ENCODE measurements around the gene CTIF.
"Not testable (repeated sequence)": the region's sequence is repeated elsewhere in the genome, so short reads cannot be mapped to it uniquely, and the experiment has no call there.

Gene CTIF

DNA sequence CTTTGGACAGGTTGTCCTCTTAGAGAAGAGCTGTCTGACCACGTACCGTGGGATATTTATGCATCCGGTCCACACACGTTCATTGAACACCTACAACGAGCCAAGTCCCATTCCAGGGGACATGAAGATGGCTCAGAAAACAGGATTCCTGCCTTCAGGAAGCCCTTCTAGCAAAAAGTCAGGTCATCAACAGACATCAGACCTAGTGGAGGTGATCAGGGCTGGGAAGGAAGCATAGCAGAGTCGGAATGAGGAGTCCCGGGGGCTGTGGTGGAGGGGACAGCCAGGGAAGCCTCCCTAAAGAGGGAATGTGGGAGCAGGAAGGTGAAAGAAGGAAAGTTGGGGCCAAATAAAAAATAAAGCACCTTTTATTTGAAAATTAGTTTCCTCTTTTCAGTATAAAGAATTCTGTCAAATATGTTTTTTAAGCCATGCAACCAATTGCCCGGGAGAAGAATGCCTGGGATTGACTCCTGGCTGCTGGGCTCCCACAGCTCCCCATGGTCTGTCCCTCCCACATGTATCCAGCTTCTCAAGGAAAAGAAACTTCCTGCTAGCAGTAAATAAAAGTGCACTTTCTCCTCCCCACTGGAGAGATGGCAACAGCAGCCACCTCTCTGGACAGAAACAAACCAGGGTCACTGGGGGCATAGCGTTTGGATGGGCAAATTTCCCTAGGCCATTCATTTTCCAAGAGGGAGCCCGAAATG lies 267.1 kb downstream of the CTIF start:
- DNase-seq = no peak

DNA sequence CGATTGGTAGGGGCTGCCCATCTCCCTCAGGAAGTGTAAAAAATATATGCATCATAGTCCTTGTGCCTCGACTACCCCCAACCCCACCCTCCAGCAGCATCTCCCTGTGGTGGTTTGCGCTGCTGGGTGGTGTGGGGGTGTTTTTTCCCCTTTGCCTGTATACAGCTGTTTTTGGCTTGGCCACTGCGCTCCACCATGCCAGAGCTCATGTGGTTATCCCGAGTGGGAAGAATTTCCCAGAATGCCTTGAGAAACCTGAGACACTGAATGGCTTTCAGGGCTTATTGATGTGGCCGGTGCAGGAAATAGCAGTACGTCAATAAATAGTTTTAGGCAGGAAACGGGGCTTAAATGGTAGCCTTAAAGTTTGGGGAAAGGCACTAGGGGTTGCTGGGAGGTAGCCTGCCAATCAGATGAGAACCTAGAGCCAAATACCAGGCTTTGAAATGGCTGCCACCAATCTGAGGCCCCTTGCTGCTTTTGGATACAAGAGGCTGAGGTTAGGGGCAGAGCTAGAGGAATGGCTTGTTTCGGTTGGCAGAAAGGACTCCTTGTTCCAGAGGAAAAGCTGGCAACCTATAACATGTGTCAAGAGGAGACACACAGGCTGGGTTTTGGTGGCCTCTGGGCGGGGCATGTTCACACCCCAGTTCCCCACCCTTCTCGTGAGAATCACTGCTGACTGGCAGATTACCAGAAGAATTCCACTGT lies 267.9 kb downstream of the CTIF start:
- no peak for DNase-seq

DNA sequence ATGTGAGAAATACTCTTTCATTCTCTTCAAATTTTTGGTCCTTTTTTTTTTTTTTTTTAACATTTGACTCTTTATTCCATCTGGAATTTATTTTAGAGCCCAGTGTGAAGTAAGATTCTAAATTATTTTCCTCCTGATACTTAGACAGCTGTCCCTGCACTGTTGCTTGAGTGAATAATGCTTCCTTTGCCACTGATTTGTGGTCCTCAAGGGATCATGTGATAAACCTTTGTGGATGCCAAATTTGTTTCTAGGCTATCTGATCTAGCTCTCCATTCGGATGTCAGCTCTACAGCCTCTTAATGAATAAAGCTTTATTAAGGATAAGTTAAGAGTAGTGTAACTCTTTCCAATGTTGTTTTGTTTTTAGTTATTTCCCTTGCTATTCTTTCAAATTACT lies 269.6 kb downstream of the CTIF start:
- no peak for DNase-seq

DNA sequence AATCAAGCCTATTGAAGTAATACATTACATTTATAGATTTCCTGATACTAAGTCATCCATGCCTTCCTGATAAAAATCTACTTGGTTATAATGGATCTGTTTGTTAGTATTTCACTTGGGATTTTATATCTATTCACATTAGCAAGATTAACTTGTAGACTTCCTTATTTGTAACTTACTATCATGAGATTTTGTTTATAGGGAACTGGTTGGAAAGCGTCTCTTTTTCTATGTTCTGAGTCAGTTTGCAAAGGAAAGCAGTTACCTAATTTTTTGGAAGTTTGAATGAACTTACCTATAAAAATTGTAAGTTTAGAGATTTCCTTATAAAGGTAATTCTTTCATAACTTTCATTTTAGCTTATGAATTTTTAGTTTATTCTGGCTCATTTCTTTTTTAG lies 270.5 kb downstream of the CTIF start:
- no peak for DNase-seq

DNA sequence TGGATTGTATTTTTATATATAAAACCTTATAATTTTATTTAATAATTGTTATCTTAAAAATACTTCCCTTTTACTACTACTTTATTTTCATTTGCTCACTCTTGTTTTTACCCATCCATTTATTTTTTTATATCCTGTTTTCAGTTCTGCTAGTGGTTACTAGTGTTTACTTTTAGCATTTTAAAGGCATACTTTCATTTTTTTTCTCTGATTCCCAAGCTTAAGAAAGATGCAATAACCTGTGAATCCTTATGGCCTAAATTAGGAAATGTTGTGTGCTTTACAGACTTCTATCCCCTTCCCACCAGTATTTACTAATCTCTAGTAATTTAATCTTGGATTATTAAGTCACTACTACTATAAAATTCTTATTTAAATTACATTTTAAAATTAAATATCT lies 272.0 kb downstream of the CTIF start:
- DNase-seq = no peak

DNA sequence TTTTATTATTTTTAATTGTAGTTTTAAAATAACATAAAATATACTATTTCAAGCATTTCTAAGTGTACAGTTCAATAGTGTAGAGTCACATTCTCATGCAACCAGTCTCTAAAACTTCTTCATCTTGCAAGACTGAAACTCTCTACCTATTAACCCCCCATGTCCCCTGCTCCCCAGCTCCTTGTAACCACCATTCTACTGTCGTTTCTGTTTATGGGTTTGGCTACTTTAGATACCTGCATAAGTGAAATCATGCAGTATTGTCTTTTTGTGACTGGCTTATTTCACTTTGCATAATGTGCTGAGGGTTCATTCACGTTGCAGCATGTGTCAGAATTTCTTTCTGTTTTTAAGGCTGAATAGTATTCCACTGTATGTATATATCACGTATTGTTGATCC lies 272.6 kb downstream of the CTIF start:
- no peak for DNase-seq

DNA sequence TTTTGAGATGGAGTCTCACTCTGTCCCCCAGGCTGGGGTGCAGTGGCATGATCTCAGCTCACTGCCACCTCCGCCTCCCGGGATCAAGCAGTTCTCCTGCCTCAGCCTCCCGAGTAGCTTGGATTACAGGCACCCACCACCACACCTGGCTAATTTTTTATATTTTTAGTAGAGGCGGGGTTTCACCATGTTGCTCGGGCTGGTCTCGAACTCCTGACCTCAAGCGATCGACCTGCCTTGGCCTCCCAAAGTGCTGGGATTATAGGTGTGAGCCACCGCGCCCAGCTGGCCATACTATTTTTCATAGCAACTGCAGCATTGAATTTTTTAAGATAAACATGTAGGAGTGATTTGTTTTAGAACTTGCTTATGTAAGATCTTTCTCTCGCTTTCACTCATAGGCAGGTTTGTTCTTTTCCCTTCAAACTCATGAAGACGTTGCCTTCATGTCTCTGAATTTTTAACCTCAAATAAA lies 273.2 kb downstream of the CTIF start:
- not testable (repeated sequence) for DNase-seq

DNA sequence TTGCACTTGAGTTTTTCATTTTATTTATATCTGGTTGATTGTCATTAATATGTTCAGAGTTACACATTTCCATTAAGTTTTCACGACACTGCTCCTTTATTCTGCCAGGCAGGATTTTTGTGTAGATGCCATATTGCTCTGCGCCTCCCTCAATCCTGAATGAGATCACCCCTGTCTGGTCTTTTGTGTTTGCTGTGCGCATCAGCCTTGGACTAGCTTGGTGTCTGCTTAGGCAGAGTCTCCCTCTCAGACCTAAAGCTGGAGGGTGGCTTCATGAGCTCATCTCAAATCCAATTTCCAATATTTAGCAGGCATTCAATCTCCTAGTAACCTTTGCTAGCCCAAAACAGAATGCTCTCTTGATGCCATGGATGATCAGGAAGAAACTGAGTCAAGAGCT lies 274.5 kb downstream of the CTIF start:
- no peak for DNase-seq

DNA sequence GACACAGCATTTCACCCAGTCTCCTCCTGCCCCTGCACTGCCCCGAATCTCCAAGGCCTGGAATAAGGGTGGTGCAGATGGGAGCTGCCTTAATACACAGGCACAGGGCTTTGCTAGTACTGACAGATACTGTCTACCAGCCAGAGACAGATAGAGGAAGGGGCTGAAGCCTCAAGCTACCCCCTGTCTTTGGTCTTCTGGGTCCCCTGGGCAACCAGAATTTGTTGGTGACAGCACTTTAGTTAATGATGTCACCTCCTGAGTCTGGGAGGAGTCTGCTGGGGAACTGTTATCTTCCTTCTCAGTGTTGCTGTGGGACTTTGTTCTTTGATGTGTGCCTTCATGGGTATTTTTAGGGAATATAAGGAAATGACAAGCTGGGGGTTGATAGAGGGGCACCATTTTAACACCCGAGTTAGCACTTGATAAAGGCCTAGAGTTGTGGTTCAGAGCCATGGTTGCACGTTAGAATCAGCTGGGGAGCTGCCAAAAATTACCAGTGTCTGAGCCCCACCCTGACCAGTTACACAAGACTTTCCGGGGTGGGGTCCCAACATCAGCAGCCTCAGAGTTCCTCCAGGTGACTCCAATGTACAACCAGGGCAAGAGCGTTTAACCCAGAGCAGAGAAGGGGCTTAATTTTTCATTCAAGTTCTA lies 275.1 kb downstream of the CTIF start:
- DNase-seq = no peak

DNA sequence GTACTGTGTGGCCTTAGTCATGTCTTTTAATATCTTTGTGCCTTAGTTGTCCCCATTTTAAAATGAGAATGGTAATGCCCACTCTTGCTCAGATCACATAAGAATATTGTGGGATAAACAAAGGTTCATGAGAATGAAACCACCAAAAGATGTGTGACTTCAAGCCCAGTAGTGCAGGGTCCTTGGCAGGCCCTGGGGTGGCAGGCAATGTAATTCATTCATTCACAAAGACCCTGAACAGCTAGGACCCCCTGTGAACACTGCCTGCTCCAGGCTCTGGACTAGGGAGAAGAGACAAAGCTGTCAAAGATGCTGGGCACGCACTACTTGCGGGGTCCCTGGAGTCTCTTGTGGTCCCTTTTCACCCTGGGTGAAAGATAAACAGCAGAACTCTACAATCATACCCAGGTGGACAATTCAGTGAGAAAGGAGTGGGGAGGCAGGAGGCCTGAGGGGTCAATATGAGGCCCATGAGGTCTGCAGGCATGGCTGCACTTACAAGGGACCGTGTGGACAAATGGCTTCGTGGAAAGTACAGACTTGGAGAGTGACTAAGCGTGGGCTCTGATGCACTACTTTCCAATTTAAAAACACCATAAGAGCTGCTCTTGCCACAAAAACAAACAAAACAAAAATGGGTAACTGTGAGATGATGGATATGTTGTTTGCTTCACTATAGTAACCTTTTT lies 275.8 kb downstream of the CTIF start:
- no peak for DNase-seq

DNA sequence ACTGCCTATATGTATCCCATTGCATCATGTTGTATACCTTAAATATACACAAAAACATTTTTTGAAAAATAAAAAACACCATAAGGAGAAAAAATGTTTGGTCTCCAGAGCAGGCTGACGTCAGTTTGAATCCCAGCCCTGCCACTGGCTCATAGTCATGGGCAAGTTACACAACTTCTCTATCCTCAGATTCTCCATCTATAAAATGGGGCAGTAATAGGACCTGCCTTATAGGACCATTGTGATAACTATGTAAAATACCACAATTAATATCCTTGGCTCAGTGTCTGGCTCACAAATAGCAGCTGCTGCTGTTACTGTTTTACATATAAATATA lies 276.3 kb downstream of the CTIF start:
- no peak for DNase-seq

DNA sequence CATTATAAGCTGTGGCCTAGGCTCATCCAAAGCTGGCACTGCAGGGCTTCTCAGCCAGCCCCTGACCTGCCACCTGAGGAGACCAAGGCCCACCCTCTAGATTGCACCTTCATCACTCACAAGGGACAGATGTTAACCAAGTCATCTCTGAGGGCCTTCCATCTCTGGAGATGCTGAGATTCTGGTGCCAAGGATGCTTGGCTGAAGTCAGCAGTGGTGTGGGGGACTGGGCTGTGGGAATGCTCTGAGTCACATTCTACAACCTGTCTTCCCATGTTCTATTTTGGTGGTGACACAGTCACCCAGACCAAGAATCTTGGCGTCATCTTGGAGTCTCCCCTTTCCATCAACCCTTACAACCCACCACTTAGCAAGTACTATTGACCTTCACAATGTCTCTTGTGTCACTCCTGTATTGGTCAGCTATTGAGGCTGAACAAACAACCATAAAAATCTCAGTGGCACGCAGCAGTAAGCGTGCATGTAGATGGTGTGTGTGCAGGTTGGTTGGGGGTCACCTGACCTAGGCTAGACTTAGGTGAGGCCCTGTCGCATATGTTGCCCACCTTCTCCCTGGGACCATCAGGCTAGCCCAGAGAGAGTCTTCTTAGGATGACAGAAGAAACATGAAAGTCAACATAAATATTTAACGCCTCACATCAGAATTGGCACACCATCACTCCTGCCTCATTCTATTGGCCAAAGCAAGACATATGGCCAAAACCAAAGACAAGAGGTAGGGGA lies 276.9 kb downstream of the CTIF start:
- no peak for DNase-seq

DNA sequence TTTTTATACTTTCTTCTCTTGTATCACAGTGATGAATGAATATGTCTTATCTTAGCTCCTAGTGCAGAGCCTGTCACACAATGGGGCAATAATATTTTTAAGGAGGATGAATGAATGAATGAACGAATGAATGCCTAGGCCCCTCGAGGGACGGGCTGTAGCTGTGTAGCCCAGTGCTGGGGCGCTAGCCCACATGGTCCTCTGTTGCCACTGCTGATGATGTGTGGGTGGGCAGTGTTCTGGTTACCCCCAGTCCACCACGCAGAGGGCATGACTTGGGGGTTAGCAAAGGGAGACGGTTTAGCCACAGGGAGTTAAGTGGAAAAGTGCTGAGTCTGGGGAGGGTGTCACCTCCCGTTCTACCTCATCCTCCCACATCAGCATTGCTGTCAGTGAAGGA lies 277.7 kb downstream of the CTIF start:
- no peak for DNase-seq

DNA sequence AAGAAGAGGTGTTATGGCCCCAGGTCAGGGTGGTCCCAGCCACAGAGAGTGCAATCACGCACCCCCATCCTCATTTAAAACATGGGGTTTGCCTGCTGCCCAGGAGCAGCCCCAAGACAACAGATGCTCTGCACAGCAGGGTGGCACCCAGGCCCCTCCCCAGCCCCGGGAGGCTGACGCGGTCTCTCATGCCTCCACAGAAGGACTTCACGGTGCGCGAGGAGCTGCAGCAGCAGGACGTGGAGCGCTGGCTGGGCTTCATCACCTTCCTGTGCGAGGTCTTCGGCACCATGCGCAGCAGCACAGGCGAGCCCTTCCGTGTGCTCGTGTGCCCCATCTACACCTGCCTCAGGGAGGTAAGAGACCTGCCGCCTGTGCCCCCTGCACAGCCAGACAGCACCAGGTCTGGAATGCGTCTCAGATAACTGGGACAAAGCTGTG lies 278.2 kb downstream of the CTIF start:
- DNase-seq = no peak

DNA sequence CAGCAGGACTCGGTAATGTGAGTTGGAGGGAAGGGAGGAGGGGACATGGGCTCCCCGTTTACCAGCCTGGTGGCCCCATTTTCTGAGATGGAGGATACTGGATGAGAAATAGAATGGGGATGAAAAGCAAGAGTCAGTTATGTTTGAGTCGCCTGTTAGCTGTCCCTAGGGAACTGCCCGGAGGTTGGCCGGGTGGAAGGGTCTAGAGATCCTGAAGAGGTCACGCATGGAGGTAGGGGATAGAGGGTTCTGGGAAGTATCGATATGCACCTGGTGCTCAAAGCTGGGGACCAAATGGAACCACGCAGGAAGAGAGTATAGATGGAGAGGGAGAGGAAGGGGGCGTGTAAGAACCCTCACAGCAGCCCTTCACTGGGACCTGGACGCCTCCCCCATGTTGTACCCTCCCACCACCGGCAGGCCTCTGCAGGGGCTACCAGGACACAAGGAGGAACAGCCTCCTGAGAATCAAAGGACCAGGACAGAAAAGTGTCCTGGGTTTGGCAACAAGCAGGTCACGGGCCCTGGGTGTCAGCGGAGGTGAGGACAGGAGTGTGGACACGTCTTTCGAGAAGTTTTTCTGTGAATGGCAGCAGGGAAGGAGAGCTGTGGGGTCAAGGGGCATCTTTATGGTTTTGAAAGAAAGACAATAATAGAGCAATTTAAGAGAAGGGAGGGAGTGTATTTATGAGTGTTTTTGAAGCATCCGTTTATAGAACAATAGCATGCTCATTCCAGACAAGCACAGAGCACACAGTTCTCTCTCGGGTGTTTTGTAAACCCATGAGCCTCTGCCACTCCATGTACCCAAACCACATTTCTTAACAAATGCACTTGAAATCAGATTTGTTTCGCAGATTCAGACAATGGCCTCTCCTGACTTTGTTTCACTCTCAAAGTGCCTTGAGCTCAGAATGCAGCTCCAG lies 279.8 kb downstream of the CTIF start:
- DNase-seq = no peak

DNA sequence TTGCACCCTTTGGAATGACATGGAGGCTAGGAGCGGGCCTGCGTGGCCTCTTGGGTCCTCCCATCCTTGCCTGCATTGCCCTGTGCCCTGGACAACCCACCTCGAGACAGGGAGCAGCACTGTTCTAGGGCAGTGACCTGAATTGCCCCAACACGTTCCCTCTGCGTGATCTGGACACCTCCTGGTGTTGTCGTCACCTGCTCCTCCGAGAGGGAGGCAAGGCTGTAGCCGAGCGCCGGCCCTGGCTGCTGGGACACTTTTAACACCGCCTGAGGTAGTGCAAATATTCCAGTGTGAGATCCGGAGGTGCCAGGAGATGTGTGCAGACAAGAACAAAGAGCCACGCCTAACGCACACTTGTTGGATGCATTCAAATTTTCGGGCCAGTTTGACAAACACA lies 280.4 kb downstream of the CTIF start:
- no peak for DNase-seq

DNA sequence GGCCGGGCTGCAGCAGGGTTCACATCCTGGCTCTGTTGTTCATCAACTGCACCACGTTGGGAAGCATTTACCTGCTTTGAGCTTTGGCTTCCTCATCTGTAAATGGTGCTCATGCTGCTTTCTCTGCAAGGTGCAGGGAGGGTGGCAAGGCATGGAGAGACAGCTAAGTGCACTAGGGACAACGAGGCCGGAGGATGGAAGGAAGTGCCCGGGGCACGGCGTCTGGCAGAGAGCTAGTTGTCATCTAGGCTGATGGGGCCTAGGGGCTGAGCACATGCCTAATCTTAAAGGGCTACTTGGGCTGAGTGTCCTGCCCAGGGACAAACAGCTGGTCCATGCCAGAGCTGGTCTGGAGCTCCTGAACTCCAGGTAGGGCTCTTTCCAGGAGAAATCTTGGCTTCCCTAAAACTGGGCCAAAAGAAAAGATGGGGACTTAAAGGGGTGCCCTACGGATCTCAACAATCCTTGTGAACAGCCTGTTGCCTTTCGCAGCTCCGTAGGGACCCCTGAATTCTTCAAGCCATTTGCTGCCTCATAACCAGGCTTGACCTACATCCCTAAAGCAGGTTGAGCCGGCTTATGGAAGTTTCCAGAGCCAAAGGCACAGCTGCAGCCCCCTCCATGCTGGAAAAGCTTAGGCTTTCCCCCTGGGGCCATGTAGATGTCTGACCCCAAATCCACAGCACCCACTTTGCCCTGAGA lies 281.1 kb downstream of the CTIF start:
- DNase-seq = no peak

DNA sequence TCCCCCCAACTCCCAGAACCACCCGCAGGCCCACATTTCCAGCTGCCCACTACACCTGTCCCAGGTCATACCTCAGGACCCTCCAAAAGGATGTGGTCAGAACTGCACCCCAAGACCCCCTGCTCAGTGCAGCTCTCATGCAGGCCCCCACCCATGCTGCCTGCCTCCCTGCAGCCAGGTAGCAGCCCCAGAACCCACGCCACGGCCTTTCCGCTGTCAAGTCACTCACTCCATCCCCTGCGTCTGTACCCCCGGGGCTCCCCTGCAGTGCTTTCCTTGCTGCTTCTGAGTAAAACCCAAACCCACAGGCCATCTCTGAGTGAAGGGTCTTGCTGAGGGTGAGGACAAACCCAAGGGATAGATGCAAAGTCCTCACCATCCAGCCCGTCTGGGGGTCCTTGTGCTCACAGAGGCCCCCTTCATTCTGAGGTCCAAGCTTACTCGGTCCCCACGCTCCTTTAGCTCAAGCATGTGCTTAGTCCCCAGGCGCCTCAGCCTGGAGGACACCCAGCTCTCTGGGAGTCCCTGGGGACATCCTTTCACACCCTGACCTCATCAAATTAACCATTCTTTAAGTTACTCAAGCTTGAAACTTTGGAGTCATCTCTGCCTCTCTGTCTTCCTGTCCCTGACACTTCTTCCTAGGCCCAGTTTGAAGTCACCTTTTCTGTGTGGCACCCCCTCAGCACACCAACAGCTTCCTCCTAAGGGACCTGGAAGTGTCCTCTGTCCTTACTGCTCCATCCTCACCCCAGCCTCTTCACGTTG lies 281.8 kb downstream of the CTIF start:
- DNase-seq = no peak

DNA sequence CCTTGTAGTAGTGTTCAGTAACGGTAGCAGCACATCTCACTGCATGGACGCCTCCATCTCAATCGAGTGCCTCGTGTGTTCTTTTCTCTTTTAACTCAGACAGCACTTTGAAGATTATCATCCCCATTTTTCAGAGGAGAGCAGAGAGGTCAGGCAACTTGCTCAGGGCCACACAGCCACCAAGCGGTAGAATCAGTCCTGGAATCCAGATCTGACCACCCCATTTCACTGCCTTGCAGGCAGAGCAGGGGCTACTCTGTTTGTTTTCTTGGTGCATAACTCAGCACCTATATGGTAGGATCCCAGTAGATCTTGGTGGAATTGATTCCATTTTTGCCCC lies 282.4 kb downstream of the CTIF start:
- no peak for DNase-seq

DNA sequence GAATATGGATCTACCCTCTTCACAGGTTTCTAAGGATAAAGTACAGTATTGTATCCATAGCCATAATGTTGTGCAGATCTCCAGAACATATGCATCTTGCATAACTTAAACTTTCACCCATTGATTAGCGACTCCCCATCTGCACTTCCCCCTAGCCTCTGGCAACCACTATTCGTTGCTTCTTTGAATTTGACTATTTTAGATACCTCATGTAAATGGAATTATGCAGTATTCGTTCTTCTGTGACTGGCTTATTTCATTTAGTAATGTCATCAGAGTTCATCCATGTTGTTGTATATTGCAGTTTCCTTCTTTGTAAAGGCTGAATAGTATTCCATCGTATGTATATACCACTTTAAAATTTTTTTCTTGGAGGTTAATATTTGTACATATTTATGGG lies 283.0 kb downstream of the CTIF start:
- no peak for DNase-seq

Measured in C1 segment of cervical spinal cord (tissue), 14 donors.